ENCODE data around the gene CACNA2D3.

CACNA2D3 gene

DNA sequence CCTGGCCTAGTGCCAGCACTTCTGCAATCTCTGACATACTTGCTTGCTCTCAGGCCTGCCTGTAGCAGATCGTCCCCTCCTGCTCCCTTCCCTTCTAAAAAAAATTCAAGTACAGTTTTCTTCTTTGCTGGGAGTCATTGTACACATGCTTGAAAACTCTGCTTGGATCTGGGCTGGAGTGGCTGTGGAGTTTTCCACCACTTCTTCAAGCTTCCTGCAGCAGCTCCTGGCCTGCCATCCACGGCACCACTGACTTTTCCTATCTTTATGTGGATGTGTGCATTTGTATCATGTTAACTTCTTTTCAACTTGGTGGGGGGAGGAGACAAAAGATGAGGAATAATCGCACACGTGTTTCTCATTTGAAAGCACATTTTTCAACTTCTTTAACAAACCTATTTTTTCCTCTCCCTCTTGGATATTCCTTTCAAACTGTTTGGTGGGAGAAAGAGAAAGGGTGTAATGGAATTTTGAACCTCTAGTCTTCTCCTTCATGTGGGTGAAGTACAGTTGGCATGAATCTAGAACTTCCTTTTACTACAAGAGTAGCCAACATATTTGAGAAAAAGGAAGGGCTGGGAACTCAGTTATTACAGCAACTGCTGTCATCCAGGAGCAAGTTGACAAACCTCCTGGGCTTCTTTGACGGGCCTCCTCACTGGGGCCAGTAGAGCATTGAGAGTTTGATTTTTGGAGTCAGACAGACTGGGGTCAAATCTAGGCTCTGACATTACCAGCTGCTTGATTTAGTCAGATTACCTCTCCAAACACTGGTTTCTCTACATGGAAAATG lies 866.7 kb downstream of the CACNA2D3 start:
- DNase-seq, result no peak

DNA sequence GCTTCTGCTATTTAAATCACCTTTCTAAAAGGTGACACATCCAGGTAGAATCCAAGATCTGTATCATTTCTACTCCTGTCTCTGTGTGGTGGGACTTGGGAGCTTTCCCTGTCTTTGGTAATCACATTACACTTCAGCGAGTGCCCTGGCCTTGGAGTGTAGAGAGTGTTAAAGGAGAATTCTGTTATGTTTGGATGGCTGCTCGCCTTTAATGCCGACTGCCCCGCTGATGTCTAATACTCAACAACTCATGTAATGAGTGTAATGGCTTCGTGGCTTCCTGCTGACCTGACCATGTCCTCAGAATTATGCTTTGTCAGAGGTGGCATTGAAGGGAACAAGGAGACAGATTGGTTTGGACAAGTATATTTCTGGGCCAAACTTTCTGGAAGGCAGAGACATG lies 871.8 kb downstream of the CACNA2D3 start:
- no peak for DNase-seq

DNA sequence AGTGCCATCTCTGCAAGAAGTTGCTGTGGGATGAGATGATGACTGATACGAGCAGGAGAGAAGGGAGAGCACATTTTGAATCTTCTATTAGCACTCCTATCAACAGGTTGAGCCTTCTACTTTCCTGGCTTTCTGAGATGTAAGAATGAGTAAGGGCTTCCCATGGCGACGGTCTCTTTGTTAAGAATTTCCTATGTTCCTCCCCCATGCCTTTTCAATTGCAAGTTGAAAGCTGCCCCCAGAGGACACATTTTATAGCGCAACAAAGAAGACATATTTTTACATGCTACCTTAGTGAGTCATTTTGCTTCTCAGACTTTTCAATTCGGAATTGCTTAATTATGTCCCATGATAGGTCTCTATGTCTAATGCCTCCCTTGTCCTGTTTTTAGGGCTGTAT lies 876.8 kb downstream of the CACNA2D3 start:
- DNase-seq, result no peak

DNA sequence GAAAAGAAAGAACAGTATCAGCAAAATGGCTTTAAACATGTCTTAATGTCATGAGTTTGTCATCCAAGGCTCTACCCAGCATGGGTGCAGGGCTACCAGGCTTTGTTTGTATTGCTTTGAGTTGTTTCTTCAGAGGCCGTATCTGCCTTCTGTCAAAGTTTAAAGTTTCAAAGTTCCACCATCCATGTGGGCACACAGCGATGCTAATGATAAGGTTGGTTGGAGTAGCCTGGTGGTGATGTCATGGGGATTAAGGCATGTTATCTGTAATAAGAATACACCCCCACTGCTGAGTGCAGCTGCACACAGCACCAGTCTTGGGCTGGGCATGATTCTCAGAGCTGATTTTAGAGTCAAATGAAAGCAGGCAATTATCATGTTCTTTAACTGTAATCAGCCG lies 877.5 kb downstream of the CACNA2D3 start:
- DNase-seq, result no peak

DNA sequence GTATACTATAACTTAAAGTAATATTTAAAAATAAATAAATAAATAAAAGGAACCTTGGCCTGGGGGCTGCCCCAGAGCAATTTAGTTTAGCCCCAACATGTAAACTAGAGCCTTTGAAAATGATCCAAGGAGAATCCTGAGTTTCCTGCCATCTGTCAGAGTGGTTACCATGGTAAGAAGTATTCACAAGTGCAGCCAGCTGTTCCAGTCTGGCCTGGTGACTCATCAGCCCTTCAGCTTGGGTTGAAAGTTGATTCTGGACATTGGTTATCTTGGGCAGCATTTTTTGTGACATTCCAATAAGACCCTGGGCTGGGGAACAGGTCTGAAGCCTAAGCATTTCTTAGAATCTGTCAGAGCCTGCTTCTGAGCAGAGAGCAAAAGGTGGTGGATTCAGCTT lies 878.2 kb downstream of the CACNA2D3 start:
- DNase-seq, result no peak

DNA sequence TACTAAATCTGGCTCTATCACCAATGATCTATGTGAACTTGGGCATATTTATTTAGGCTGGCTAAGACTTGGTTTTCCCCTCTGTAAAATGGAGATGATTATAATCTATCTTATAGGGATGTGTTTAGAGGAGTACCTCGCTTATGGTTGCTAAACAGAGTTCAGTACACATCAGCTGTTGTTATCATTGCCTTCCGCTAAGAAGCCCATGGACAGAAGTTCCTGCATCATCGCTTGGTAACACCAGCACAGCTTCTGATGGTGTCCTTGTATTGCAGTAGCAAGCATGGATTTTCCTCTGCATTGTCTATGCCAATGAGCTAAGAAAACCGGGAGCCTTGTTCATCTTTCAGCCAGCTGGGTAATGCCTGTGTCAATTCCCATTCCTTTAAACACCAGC lies 878.6 kb downstream of the CACNA2D3 start:
- DNase-seq, result no peak

DNA sequence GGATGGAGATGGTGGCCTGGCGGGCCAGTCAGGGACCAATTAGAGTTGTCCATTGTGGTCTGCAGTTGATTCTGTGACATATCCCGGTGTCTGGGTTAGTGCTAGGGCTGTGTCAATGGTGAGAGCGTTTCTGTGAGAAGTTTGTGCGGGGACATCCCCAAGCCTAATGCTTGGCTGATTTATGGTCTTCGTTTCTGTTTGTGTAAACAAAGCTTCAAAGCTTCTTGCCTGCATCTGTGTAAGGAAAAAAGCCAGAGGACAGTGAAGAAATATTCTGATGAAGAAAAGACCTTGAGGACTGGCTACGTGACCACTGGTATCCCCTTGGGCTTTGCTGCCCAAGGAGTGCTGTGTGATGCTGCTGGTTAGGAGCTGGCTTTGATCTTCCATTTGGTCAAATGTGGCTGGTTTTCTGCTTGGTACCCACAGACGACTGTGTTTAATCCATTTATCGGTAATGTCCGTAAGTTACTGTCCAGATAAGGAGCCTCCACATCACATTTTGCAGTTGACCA lies 880.1 kb downstream of the CACNA2D3 start:
- DNase-seq, result no peak

DNA sequence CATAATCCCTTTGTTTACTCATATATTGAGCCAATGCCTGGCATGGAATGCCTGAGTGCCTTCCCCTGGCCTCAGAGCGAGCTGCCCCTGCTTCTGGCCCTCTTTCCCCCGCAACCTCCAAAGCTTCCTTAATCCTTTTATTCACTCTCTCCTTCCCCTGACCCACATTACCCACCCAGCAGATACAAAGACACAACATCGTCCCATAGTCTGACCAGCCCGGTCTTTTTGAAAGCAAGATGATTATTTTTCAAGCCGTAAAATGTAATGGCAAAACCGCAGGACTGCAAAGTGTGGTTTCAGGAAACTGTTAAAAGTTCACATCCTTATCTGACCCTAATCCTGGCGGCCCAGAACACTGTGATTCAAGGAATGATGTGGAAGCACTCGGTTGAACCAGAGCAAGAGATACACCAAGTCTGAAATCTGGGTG lies 883.9 kb downstream of the CACNA2D3 start:
- no peak for DNase-seq

DNA sequence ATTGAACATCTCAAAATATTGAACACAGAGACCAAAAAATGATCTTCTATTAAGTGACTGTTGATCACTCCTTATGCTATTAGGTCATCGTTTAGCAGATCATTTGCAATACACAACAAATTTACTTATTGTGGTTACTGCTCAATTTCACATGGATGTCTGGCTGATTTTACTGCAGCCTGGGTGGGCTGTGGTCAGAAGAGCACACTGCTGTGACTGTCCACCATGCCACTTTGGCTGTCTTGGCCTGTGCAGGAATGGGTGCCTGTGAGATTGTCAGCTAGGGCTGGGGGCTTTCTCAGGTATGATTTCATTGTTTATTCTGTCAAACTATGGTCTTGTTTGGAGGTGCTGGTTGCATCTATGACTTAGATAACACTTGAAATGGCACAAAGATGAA lies 885.6 kb downstream of the CACNA2D3 start:
- DNase-seq, result no peak

DNA sequence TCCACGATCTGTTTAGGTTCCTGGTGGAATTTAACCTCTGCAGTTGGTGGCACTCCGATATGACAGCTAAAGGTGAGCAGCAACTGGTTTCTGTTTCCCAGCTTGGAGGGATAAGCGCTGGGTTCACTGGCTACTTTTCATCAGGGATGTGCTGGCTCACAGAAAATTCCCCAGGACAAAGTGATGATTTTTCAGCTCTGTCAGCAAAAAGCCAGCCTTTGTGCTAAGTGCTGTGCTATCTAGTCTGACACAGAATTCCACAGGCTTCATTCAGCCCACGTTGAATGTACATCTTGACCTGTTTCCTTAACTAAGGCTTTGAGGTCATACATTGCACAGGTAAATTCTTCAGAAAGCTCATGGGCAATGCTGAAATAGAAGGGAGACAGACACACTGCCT lies 887.0 kb downstream of the CACNA2D3 start:
- no peak for DNase-seq

DNA sequence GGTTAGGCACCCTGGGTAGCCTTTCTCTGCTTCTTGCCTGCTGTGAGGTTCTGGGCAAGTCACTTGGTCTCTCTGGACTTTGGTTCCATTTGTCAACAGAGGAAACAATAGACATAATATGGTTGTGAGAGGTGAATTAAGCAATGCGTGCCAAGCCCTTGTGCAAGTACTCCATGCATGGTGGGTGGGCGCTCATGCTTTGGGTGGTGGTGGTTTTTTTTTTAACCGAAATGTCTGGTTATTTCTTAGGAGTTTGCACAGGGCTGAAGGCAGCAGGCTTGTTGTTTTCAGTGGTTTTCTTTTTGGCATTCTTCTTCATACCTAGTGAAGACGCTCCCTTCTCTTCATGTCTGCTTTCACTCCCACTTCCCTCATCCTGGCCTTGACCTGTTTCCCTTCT lies 889.7 kb downstream of the CACNA2D3 start:
- no peak for DNase-seq

DNA sequence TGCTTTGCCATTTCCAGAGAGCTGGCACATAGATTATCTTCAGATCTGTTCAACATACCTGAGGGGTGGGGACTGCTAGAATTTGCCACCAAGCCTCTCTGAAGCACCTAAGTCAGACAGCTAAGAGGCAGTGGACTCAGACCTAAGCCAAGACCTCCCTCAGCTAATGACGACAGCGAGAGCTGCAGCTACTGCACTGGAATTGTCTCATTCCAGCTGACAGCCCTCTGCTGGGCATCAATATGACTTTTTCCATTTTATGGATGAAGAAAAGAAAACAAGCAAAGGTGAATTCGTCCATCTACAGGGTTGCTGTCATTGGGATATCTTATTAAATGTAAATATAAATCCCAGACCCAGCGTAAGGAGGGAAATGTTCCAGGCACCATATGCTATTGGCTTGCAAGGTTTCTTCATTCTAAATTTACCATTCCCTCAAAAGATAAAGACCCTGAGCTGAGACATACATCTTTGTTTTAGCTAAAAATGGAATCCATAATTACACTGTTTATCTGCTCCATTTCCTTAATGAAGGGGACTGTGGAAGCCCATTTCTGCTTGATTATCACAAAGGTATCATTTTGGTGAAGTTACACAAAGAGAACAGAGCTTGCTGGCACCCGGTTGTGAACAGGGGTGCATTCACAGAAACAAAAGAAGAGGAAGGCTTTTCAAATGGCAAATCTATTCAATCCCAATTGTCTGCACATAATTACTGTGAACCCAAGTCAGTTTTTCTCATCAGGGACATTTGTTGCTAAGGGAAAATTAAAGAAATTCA lies 891.0 kb downstream of the CACNA2D3 start:
- DNase-seq, result no peak

DNA sequence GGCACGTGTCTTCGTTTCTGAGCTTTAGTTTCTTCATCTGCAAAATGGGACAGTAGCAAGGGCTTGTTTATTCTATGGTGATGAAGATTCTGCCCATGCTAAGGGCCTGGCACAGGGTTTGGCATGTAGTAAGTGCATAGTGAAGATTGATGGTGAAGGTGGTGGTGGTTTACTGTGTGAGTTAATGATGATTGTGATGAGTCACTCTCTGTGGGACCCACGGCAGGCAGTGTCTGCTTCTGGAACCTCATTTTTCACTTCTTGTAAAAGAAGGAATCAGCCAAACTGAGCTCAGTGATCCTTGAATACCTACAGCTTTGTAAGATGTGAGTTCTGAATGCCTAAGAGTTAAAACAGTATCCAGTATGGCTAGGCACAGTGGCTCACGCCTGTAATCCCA lies 891.7 kb downstream of the CACNA2D3 start:
- DNase-seq, result no peak

DNA sequence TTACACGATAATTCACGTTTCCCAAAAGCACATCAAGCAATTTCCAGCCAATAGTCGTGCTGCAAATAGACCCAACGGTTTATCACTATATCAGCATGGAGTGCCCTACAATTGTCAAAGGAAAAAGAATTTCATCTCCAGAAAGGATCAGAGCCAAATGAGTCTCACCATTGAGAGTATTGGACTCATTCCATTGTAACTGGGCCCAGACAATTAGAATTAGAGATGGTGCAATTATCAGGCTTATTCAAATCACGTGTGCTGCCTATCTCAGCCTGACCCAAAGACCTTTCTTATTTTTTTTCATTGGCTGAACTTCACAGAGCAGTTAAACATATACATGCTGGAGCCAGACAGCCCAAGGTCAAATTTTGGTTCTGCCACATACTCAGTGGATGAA lies 892.6 kb downstream of the CACNA2D3 start:
- DNase-seq, result no peak

DNA sequence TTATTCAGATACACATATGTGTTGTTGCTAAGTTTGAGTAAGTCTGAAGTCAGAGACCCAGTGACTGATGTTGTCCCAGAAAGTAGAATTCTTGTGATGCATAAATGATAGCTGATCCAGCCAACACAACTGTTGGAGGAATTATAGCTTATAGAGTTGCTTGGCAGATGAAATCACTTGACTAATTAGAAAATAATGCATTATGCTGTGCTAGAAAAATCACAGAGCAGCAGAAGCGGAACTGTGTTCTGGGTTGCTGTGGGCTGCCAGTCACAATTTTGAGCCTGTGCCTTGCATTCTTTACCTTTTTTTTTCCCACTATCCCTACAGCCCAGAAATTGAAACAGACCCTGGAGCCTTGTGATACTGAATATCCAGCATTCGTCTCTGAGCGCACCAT lies 895.5 kb downstream of the CACNA2D3 start:
- no peak for DNase-seq

DNA sequence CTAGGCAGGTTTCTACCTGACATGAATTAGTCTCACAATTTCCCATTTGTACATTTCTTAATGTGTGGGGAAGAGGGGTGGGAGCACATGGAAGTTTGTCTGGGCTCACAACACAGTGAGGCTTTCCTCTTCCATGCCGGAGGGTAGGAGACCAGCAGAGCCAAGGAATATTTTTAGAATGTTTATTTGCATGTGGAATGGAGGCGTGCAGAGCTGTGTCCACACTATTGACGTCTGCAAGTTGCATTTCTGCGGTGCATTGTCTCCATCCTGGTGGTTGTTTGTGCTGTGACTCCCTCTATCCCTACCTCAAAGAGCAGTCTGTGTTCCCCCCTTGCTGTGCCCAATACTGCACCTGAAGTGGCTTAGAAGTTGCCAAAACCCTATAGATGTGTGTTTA lies 908.6 kb downstream of the CACNA2D3 start:
- DNase-seq, result no peak

DNA sequence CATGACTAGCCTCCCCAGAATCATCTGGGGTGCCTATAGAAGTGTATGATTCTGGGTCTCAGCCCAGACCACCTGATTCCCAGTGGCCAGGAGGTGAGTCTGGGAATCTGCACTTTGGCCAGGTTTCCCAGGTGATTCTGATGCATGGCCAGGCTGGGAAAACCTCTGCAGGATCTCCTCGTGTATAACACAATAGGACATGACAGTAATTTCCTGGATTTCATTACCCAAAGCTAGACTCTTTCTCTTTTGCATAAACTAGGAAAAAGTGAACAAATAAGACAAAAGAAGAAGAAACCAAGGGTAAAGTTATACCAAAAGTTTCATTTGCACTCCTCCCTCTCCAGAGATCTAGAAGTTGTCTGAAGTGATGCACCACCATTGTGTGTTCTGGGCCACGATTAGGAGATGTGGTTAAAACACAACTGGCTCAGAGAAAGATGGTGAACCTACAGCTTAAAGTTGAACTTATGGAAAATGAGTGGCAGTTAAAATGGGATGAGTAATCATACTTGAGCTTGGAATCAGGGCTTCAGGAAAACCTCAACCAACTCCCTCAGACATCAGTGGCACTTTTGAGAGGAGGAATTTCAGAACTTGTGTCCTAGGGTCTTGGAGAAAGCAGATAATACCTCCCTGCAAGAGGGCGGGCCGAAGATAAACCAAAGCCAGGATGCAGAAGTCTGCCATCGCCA lies 914.7 kb downstream of the CACNA2D3 start:
- DNase-seq, result no peak

DNA sequence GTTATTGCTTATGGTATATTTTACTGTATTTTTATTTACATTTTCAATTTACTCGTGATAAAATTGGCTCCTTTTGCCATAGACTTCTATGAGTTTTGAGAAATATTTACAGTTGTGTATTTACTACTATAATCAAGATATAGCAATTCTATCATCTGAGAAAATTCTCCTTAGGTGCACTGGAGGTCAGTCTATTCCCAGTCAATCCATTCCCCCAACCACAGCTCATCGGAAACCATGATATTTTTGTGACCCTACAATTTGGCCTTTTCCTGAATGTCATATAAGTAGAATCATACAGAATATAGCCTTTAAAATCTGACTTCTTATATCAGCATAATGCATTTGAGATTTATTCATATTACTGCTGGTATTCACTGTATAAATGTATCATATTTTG lies 920.2 kb downstream of the CACNA2D3 start:
- DNase-seq, result no peak

DNA sequence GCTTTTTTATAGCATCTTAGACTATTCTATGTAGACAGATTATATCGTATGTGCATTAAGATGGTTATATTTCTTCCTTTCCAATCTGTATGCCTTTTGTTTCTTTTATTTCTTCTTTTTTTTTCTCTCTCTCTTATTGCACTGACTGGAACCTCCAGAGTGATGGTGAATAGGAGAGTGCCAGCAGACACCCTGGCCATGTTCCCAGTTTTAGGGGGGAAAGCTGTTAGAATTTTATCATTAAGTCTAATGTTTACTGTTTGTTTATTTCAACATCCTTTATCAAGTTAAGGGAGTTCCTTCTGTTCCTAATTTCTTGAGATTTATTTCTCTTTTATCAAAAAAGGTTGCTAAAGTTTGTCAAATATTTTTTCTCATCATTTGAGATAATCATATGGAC lies 922.1 kb downstream of the CACNA2D3 start:
- DNase-seq, result no peak

DNA sequence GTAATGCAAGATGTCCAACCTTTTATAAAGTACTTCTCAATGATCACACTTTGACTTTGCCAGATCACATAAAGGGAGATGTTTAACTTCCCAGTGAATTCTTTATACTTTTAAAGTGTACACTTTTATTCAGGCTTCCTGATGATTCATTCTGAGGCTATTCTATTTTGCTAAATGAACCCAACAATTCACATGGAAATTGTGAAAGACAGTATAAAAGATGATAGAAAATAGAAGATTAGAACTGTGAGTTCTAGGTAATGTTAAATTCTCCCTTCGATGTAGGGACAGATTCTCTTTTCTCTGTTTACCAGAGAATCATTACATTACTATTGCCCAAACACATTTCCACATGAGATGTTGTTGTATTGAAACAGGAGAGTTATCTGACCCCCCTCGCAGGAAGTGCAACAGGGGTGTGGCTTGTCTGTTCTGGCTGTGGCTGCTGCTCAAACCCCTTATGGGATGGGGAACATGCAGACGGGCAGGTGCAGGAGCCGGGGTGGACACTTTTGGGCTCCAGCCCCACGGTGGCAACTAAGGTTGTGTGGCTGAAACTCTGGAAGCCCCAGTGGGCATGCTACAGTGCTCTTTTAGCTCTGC lies 936.8 kb downstream of the CACNA2D3 start:
- DNase-seq, result no peak

DNA sequence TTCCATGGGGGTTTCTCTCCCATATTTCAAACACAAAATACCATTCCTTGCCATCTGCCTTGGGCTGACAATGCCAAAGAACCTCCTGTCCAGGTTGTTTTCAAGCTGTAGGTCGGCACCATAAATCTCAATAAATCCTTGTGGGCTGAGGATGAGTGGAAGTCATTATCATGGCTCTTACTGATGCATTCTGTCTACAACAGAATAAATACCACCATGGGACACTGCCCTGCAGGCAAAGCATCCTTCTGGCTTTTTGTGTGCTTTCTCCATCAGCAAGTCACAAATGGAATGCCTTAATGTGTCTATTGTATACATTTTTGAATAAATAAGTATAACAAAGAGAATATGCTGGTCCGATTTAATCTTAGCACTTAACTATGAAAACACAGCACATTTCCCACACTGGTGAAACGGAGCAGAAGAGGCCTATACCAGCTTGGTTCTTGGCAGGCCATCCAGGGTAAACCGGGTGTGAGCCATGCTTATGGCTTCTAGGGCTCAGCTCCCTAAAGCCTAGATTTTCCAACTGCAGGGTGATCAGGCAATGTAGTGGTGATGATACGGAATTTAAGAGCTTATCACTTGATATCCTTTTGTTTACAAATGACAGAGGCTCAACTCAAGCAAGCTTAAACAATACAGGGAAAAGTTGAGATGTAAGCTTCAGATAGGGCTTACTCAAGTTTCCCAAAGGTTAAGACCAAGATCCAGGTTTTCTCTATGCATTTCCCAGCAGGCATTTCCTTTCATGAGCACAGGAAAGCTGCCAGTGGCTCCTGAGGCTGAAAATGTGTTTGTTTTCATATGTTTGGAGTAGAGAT lies 938.8 kb downstream of the CACNA2D3 start:
- no peak for DNase-seq

DNA sequence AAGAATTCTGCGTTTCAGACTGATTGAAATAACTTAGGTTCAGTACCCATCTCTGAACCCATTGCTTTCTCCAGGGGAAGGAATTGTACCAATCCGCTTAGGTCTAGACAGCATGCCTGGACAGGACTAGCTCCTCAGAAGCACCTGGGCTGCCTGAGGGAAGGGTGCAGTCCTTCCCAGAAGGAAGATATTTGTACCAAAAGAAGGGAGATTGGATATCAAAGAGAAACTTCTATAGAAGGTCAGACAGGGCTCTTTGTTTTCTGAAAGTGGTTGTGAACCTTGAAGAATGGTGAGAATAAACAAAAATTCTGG lies 939.3 kb downstream of the CACNA2D3 start:
- DNase-seq, result no peak

DNA sequence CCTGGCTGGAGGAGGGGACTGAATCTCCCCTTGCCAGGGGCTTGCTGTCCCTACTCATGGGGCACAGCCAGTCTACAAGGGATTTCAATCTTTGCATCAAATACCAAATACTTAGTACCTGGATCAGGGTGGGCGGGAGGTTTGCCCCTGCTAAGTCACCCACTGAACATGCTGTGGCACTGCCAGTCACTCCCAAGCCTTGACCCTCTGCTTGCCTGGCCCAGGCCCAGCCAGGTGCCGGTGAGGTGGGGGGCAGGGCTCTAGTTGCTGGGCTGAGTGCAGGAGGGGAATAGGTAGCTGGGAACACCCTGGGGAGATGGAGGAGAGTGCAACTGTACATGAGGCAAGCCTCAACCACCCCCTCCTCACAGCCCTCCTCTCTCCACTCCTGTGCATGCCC lies 941.8 kb downstream of the CACNA2D3 start:
- DNase-seq, result no peak
